PC-9 (cell line): ENCODE measurements around the gene PPCDC. TPM values are rescaled to one million over a fixed set of nuclear protein-coding genes. Genes with fewer than 3 reads are reported as not detected.
A peak's percentile ranks its signal among the peaks of the same experiment; 100 is the strongest.

Experiments
- BruUV-seq: library from RNA; stranded (reverse); fragments of 400-500 nt; replicated peaks from 2 replicates; lab custom pipeline; 2021; lab: Mats Ljungman, UMichigan
- CTCF ChIA-PET: fragments of 300-600 bp; sonication (Branson Sonifier 250); formaldehyde crosslinking; loops from one replicate; lab custom pipeline; 2022; ENCODE audit warnings: antibody characterized with exemption; lab: Charles Lee
- POLR2A ChIA-PET: fragments of 300-600 bp; sonication (Branson Sonifier 250); formaldehyde crosslinking; loops from one replicate; lab custom pipeline; 2022; ENCODE audit warnings: antibody characterized with exemption; ENCODE audit not compliant: unreplicated experiment; lab: Charles Lee
- DNase-seq, 2 experiments: peaks; one replicate each; pipeline versions ENCODE4 v3.0.0 to v3.0.0-alpha.2; 2015 to 2022; ENCODE audit warnings: mixed read lengths in 1 of 2
- H2AFZ ChIP-seq: fragments of 200-600 bp; sonication (generic); 2 replicates; pipeline ENCODE4 v1.8.1; 2017; ENCODE audit warnings: antibody characterized with exemption
- H3F3A ChIP-seq: fragments of 200-600 bp; sonication (generic); 2 replicates; pipeline ENCODE4 v1.8.1; 2017; ENCODE audit warnings: antibody characterized with exemption, mild to moderate bottlenecking, low read depth; ENCODE audit not compliant: insufficient read depth
- H3K27ac ChIP-seq: fragments of 200-600 bp; sonication (generic); 2 replicates; pipeline ENCODE4 v1.6.1; 2016; ENCODE audit warnings: mixed run types
- H3K27me3 ChIP-seq: fragments of 200-600 bp; sonication (generic); 2 replicates; pipeline ENCODE4 v1.6.1; 2016; ENCODE audit warnings: low read depth, mixed run types; ENCODE audit not compliant: insufficient read depth
- H3K36me3 ChIP-seq: fragments of 200-600 bp; sonication (generic); 2 replicates; pipeline ENCODE4 v1.6.1; 2016; ENCODE audit warnings: low read depth, mixed run types
- H3K4me1 ChIP-seq: fragments of 200-600 bp; sonication (generic); replicated peaks from 2 replicates; pipeline ENCODE4 v1.6.1; 2016; ENCODE audit warnings: mixed run types; ENCODE audit not compliant: insufficient read depth
- H3K4me2 ChIP-seq: fragments of 200-600 bp; sonication (generic); 2 replicates; pipeline ENCODE4 v1.6.1; 2017; ENCODE audit warnings: mixed run types
- H3K4me3 ChIP-seq: fragments of 200-600 bp; sonication (generic); 2 replicates; pipeline ENCODE4 v1.6.1; 2016; ENCODE audit warnings: mixed run types
- H3K79me2 ChIP-seq: fragments of 200-600 bp; sonication (generic); 2 replicates; pipeline ENCODE4 v1.6.1; 2017; ENCODE audit warnings: low read depth, mixed run types
- H3K9me2 ChIP-seq: fragments of 200-600 bp; sonication (generic); 2 replicates; pipeline ENCODE4 v1.8.1; 2017; ENCODE audit warnings: mild to moderate bottlenecking; ENCODE audit not compliant: insufficient read depth
- H3K9me3 ChIP-seq: fragments of 200-600 bp; sonication (generic); 2 replicates; pipeline ENCODE4 v1.8.1; 2016; ENCODE audit warnings: low read depth; ENCODE audit not compliant: insufficient read depth
- H4K20me1 ChIP-seq: fragments of 200-600 bp; sonication (generic); 2 replicates; pipeline ENCODE4 v1.8.1; 2017; ENCODE audit not compliant: insufficient read depth
- EZH2 ChIP-seq: fragments of 200-600 bp; sonication (generic); IDR thresholded peaks from 2 replicates; pipeline ENCODE4 v1.8.0; 2017; ENCODE audit warnings: antibody characterized with exemption, low read depth
- intact Hi-C: fragments of 100-400 bp; cut with micrococcal nuclease; formaldehyde crosslinking; loops from one replicate; pipeline ENCODE4 v1.10.0; 2022; ENCODE audit not compliant: unreplicated experiment
- total RNA-seq: library from RNA; stranded (reverse); gene quantifications from 2 replicates; pipeline ENCODE4 v1.2.3, GENCODE V29; 2021
- TF ChIP-seq, protein P1 (sequence below): fragments of 200-600 bp; sonication (generic); conservative IDR thresholded peaks from 2 replicates; pipeline ENCODE4 v1.6.1; 2017; ENCODE audit warnings: mixed run types, antibody characterized with exemption, mild to moderate bottlenecking, moderate library complexity

PPCDC gene
- total RNA-seq, 1 experiment from 2014 or later, result 24.4 TPM

DNA sequence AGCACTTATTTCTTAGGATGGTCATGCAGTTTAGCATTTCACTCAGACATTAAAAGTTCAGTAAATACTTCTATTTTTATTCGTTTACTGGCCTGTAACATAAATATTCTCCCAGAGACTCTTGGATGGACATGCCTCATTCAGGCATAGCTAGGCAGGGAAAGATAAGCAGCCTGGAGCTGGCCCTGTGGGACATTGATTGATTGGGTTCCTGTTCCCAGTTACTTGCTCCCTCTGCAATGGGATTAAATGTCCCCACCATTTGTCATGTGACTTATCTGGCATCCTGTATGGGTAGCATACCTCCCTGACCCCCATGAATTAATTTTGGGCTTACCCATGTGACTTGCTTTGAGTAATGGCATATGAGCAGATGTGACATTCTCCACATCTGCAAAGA is 30.8 kb upstream of the PPCDC start:
- Histone ChIP-seq H3K9me3 (no peaks in the 10 kb centered on the region), H3F3A (no peaks in the 10 kb centered on the region), H4K20me1 (no peaks in the 10 kb centered on the region), H3K4me3 (no peak overlapping the region), H3K4me1 (peaks cover 8% of the 10 kb centered on the region), H3K79me2 (peaks cover 10% of the 10 kb centered on the region), H3K27me3 (peaks cover 25% of the 10 kb centered on the region), H3K9me2 (no peaks in the 10 kb centered on the region), H3K27ac (no peak overlapping the region), H2AFZ (no peak overlapping the region), H3K4me2 (no peak overlapping the region), H3K36me3 (no peaks in the 10 kb centered on the region)
- BruUV-seq, result no TSS peak
- no peak for DNase-seq
- TF ChIP-seq, protein P1, sequence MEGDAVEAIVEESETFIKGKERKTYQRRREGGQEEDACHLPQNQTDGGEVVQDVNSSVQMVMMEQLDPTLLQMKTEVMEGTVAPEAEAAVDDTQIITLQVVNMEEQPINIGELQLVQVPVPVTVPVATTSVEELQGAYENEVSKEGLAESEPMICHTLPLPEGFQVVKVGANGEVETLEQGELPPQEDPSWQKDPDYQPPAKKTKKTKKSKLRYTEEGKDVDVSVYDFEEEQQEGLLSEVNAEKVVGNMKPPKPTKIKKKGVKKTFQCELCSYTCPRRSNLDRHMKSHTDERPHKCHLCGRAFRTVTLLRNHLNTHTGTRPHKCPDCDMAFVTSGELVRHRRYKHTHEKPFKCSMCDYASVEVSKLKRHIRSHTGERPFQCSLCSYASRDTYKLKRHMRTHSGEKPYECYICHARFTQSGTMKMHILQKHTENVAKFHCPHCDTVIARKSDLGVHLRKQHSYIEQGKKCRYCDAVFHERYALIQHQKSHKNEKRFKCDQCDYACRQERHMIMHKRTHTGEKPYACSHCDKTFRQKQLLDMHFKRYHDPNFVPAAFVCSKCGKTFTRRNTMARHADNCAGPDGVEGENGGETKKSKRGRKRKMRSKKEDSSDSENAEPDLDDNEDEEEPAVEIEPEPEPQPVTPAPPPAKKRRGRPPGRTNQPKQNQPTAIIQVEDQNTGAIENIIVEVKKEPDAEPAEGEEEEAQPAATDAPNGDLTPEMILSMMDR, result no peak
- TF ChIP-seq EZH2, result no peak
- intact Hi-C loops, result no loop called here
- ChIA-PET POLR2A (no interaction called here), CTCF (no interaction called here)

DNA sequence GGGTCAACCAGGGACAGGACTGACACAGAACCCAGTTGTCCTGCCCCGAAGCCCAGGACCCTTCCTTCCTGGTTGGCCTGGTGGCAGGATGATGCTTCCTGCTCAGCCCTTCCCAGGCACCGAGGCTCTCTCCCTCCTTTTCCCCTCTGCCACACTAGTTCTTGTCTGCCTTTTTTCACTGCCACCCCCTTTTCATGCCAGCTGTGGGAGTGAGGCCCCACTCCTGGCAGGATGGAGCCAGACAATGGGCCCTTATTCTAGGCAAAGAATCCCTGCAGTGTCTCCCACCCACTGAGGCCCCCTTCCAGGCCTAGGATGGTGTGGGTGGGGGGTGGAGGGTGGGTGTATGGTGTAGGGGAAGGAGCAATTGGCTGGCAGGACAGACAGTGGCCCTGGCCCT is 29.2 kb upstream of the PPCDC start:
- Histone ChIP-seq H3K27me3 (peaks cover 25% of the 10 kb centered on the region), H3K27ac (no peak overlapping the region), H4K20me1 (no peaks in the 10 kb centered on the region), H3K9me3 (no peaks in the 10 kb centered on the region), H3K36me3 (no peaks in the 10 kb centered on the region), H3K4me1 (peaks cover 8% of the 10 kb centered on the region), H3K4me2 (no peak overlapping the region), H3F3A (no peaks in the 10 kb centered on the region), H3K9me2 (no peaks in the 10 kb centered on the region), H3K4me3 (no peak overlapping the region), H3K79me2 (peaks cover 10% of the 10 kb centered on the region), H2AFZ (no peak overlapping the region)
- DNase-seq, result no peak
- no TSS peak for BruUV-seq
- intact Hi-C loops, result no loop called here
- TF ChIP-seq, protein P1, result no peak
- TF ChIP-seq EZH2, result no peak
- POLR2A ChIA-PET, result interaction anchor here (0.6 to 0.7 kb wide), 2 partner anchors 43 to 110 kb away, joined by 3 to 4 read pairs; no protein-coding TSS in a partner anchor
- CTCF ChIA-PET, result no interaction called here

DNA sequence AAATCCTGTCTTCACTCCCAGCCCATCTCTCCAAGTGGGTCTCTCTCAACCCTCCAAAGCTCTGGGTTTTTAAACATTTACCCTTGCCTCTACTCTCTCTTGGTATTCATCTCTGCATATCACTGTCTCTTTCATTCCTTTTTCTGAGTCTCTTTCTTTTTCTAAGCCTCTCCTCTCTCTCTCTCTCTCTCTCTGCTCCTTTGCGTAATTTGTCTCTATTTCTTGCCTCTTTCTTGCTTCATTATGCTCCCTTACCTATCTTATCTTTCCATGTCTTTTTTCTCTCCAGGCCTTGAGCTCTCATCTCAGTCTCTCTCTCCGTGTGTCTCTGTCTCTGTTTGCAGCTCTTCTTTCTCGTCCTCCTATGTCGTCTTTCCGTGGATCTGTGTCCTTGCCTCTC is 28.7 kb upstream of the PPCDC start:
- no peaks in the 10 kb centered on the region for H3K9me3 ChIP-seq
- peaks cover 21% of the 10 kb centered on the region for H3K27me3 ChIP-seq
- no peaks in the 10 kb centered on the region for H3K9me2 ChIP-seq
- peak overlapping the region; percentile 99; the same call in 1 of the 2 replicates for H3K4me3 ChIP-seq
- H3K27ac ChIP-seq, result no peak overlapping the region
- intact Hi-C loops, result no loop called here
- no peak for DNase-seq
- H3K4me2 ChIP-seq, result peak overlapping the region; percentile 95
- H3K79me2 ChIP-seq, result peaks cover 10% of the 10 kb centered on the region
- H2AFZ ChIP-seq, result peak overlapping the region; percentile 44; the same call in 1 of the 2 replicates
- H4K20me1 ChIP-seq, result no peaks in the 10 kb centered on the region
- ChIA-PET POLR2A (interaction anchor here (0.6 to 0.7 kb wide), 5 partner anchors 29 to 275 kb away, joined by 3 to 6 read pairs (median 3); partner anchors contain the start of gene PPCDC), CTCF (interaction anchor here (0.5 kb wide), 1 partner anchor 342 kb away, joined by 4 read pairs; no protein-coding TSS in a partner anchor)
- no TSS peak for BruUV-seq
- H3K4me1 ChIP-seq, result peaks cover 8% of the 10 kb centered on the region
- H3K36me3 ChIP-seq, result no peaks in the 10 kb centered on the region
- no peaks in the 10 kb centered on the region for H3F3A ChIP-seq
- TF ChIP-seq, protein P1, result no peak
- TF ChIP-seq EZH2, result no peak
